Lung (tissue), 12 donors: ENCODE data around the gene PDK2. TPM values are rescaled to one million over a fixed set of nuclear protein-coding genes. Genes with fewer than 3 reads are reported as not detected.

ENCODE experiments used
- ATAC-seq: fragments of 200-7000 bp; cut with Tn5 transposase; one replicate; pipeline ENCODE4 v1.9.1; 2020; ENCODE audit warnings: moderate number of reproducible peaks; ENCODE audit not compliant: insufficient read depth, low FRiP score
- DNase-seq, 3 donors: peaks; one replicate each; pipeline ENCODE4 v3.0.0-alpha.2; 2013 to 2017
- H3K27ac ChIP-seq, 2 donors: one replicate each; pipeline ENCODE4 v1.5.1; 2013; ENCODE audit warnings: mild to moderate bottlenecking in 2 of 2, moderate library complexity in 2 of 2, control low read depth in 1 of 2, inconsistent platforms in 1 of 2, low read depth in 1 of 2, low read length in 1 of 2
- H3K27me3 ChIP-seq, 3 donors: one replicate each; pipeline ENCODE4 v1.5.1; 2013; ENCODE audit warnings: low read length in 2 of 3; ENCODE audit not compliant: control insufficient read depth in 3 of 3, insufficient read depth in 3 of 3
- H3K36me3 ChIP-seq, 4 donors: one replicate each; pipeline ENCODE4 v1.5.1; 2013; ENCODE audit warnings: low read length in 4 of 4, mild to moderate bottlenecking in 1 of 4, moderate library complexity in 1 of 4; ENCODE audit not compliant: control insufficient read depth in 4 of 4, insufficient read depth in 4 of 4
- H3K4me1 ChIP-seq, 5 donors: one replicate each; pipeline ENCODE4 v1.5.1; 2013; ENCODE audit warnings: low read length in 5 of 5, mild to moderate bottlenecking in 2 of 5, moderate library complexity in 1 of 5; ENCODE audit not compliant: control insufficient read depth in 5 of 5, insufficient read depth in 5 of 5
- H3K4me3 ChIP-seq: one replicate; pipeline ENCODE4 v1.5.1; 2013; ENCODE audit warnings: mild to moderate bottlenecking, control low read depth, moderate library complexity
- H3K9ac ChIP-seq, 2 donors: one replicate each; pipeline ENCODE4 v1.5.1; 2013; ENCODE audit warnings: low read length in 2 of 2, control low read depth in 1 of 2; ENCODE audit not compliant: insufficient read depth in 1 of 2
- H3K9me3 ChIP-seq, 4 donors: one replicate each; pipeline ENCODE4 v1.5.1; 2013; ENCODE audit warnings: low read length in 3 of 4, mild to moderate bottlenecking in 1 of 4, moderate library complexity in 1 of 4; ENCODE audit not compliant: control insufficient read depth in 4 of 4, insufficient read depth in 3 of 4
- WGBS, 2 donors: extraction: QIAGEN DNeasy Blood & Tissue Kit; methylation state at CpG; one replicate each; pipeline ENCODE4 v1.1.7; 2013; 5-methylcytosine and 5-hydroxymethylcytosine counted together
- polyA plus RNA-seq, 2 donors: library from polyadenylated mRNA; stranded (reverse); fragments of 200-250 nt; gene quantifications; one replicate each; pipeline ENCODE4 v1.2.1, GENCODE V29; 2013
- total RNA-seq, 2 donors: library from RNA; depleted of rRNA in 1 of 2; stranded (reverse); fragments of >200 nt in 1 of 2; gene quantifications; one replicate each; pipeline ENCODE4 v1.2.1, GENCODE V29; 2014 to 2021
- TF ChIP-seq, protein P1 (sequence below): IDR thresholded peaks from 2 replicates; pipeline ENCODE4 v1.5.1; 2012; ENCODE audit warnings: mild to moderate bottlenecking; ENCODE audit errors: control extremely low read depth, extremely low read depth
- donor health status: control.
- donor health status: control.
- donor health status: Bipolar disorder and iron deficiency.
- donor health status: healthy.
- donor health status: DM: yes; HTN: yes; CAD: no.

PDK2 gene
- total and polyA plus RNA-seq, 4 donors = 10.0 to 27.8 (median 19.4) TPM

DNA sequence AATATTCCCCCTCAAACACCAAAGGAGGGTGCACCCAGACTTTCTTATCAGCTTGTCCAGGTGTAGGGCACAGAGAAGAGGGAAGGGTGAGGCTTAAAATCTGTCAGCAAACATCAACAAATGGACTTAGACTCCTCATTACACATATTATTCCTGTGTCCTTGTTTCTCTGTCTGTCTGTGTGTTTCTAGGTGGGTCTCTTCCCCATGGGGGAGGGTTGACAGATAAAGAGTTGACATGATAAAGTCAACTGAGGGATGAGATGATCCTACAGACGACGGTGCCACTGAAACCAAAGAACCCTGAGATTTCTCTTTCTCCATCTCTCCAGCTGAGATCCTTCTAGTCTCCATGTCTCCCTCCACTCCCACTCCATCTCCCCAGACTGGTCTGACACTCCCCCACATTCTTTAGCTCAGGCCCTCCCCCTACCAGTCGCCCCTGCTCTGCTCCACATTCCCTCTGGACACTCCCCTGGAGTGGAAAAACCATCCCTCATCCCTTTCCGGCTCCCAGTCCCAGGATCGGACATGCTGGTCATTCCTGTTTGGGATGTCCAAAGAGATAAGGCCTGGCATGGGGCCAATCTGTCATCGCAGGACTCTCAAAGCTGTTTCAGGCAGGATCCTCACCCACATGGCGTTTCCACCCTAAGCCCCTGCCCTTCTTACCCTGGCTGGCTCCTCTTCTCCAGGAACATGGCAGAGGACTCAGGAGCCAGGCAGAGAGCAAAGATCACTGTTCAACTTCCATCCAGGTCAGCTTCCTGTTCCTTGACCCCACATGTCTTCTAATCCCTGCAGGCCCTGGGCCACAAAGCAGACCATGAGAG, 42.1 kb upstream of the PDK2 start:
- no peak for ATAC-seq
- peak overlapping the region in 1 of 2 donors; percentile 84 for H3K27ac ChIP-seq
- no peak overlapping the region for H3K4me3 ChIP-seq
- H3K9ac ChIP-seq = no peak overlapping the region
- peak; percentile 69 to 76 (median 70) for DNase-seq
- no peaks in the 10 kb centered on the region for H3K36me3 ChIP-seq
- H3K9me3 ChIP-seq = no peaks in the 10 kb centered on the region
- TF ChIP-seq, protein P1, sequence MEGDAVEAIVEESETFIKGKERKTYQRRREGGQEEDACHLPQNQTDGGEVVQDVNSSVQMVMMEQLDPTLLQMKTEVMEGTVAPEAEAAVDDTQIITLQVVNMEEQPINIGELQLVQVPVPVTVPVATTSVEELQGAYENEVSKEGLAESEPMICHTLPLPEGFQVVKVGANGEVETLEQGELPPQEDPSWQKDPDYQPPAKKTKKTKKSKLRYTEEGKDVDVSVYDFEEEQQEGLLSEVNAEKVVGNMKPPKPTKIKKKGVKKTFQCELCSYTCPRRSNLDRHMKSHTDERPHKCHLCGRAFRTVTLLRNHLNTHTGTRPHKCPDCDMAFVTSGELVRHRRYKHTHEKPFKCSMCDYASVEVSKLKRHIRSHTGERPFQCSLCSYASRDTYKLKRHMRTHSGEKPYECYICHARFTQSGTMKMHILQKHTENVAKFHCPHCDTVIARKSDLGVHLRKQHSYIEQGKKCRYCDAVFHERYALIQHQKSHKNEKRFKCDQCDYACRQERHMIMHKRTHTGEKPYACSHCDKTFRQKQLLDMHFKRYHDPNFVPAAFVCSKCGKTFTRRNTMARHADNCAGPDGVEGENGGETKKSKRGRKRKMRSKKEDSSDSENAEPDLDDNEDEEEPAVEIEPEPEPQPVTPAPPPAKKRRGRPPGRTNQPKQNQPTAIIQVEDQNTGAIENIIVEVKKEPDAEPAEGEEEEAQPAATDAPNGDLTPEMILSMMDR = no peak
- 49 to 67% methylated on average over 7 of the region's 7 CpGs for WGBS, 2 donors
- H3K4me1 ChIP-seq = peaks cover 5 to 54% (median 27%) of the 10 kb centered on the region in 5 donors
- peaks cover 0 to 6% (median 5%) of the 10 kb centered on the region in 3 donors for H3K27me3 ChIP-seq

DNA sequence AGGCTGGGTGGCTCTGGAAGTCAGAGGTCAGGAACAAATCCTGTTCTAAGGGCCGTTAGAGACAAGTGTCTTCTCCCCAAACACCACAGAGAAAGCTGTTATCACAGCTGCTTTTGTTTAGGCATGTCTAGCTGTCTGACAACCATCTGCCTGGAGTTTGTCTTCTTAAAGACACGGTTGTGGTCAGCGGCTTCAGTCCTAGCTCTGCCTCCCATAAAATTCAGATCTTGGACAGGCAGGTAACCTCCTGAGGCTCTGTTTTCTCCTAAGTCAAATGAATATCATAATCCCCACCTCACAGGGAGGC, 41.5 kb upstream of the PDK2 start:
- 49 to 80% methylated on average over 3 of the region's 3 CpGs for WGBS, 2 donors
- no peak for ATAC-seq

DNA sequence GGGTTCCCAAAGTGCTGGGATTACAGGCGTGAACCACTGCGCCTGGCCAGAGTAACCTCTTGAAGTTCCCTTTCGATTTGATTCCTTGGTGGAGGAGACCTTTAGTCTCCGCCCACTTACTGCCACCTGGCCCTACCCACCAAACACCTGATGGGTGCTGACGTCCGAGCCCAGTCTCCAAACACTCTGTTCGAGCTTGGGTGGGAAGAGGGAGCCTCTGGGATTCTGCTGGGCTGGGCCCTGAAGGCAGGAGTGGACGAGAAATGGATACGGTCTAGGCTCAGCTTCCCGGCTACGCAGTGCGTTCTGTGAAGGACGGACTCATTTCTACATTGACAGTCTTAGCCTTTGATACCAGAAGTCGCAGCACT, 40.1 kb upstream of the PDK2 start:
- peak; percentile 56 to 74 (median 64) for DNase-seq
- H3K4me3 ChIP-seq = peak overlapping the region; percentile 47
- peaks cover 0 to 6% (median 5%) of the 10 kb centered on the region in 3 donors for H3K27me3 ChIP-seq
- peak overlapping the region in 1 of 2 donors; percentile 42 for H3K9ac ChIP-seq
- peaks cover 9 to 73% (median 42%) of the 10 kb centered on the region in 5 donors for H3K4me1 ChIP-seq
- WGBS, 2 donors = 6% methylated on average over 14 of the region's 14 CpGs
- no peaks in the 10 kb centered on the region for H3K9me3 ChIP-seq
- H3K36me3 ChIP-seq = no peaks in the 10 kb centered on the region
- H3K27ac ChIP-seq = peak overlapping the region; percentile 94 to 96
- TF ChIP-seq, protein P1 = no peak
- peak; percentile 21 for ATAC-seq

More for the DNA sequence above, 41.5 kb upstream of the PDK2 start:
- Histone ChIP-seq H3K9ac (no peak overlapping the region), H3K4me3 (no peak overlapping the region), H3K4me1 (peaks cover 5 to 58% (median 32%) of the 10 kb centered on the region in 5 donors), H3K36me3 (no peaks in the 10 kb centered on the region), H3K9me3 (no peaks in the 10 kb centered on the region), H3K27ac (peak overlapping the region in 1 of 2 donors; percentile 84), H3K27me3 (peaks cover 0 to 6% (median 5%) of the 10 kb centered on the region in 3 donors)
- no peak for DNase-seq
- TF ChIP-seq, protein P1 = no peak
